CD14-positive monocyte (primary cell): Measurements from ENCODE around the gene UTP14A. TPM values are rescaled to one million over a fixed set of nuclear protein-coding genes. Genes with fewer than 3 reads are reported as not detected.

Experiments used
- DNase-seq, 3 donors: peaks; one replicate each; pipeline ENCODE4 v3.0.0-alpha.2; 2011 to 2022
- H2AFZ ChIP-seq: 2 replicates; pipeline ENCODE4 v1.6.0; 2012; ENCODE audit warnings: mild to moderate bottlenecking, low read depth, low read length, inconsistent platforms; ENCODE audit not compliant: insufficient read depth, poor library complexity, severe bottlenecking
- H3K27ac ChIP-seq, 2 donors: 1 replicate in 1 of 2; 2 replicates in 1 of 2; pipeline ENCODE4 v1.5.1; 2012 to 2013; ENCODE audit warnings: low read length in 2 of 2, control low read depth in 1 of 2, inconsistent platforms in 1 of 2, low read depth in 1 of 2, mild to moderate bottlenecking in 1 of 2
- H3K27me3 ChIP-seq, 2 donors: one replicate each; pipeline versions ENCODE4 v1.6.0 to v1.6.1; 2011 to 2013; ENCODE audit warnings: low read length in 2 of 2; ENCODE audit not compliant: control insufficient read depth in 2 of 2, insufficient read depth in 2 of 2
- H3K36me3 ChIP-seq, 2 donors: replicated peaks in 1 of 2; 1 replicate in 1 of 2; 2 replicates in 1 of 2; pipeline versions ENCODE4 v1.5.1 to v1.6.1; 2012 to 2013; ENCODE audit warnings: low read length in 2 of 2, control low read depth in 1 of 2, inconsistent platforms in 1 of 2, mild to moderate bottlenecking in 1 of 2; ENCODE audit not compliant: insufficient read depth in 2 of 2, control insufficient read depth in 1 of 2
- H3K4me1 ChIP-seq, 2 donors: 1 replicate in 1 of 2; 2 replicates in 1 of 2; pipeline versions ENCODE4 v1.5.1 to v1.6.1; 2012 to 2013; ENCODE audit warnings: low read length in 2 of 2, control low read depth in 1 of 2, inconsistent platforms in 1 of 2, mild to moderate bottlenecking in 1 of 2, moderate library complexity in 1 of 2; ENCODE audit not compliant: insufficient read depth in 2 of 2, control insufficient read depth in 1 of 2
- H3K4me2 ChIP-seq: replicated peaks from 2 replicates; pipeline ENCODE3; 2012; ENCODE audit warnings: low read length, moderate library complexity, mild to moderate bottlenecking; ENCODE audit not compliant: poor library complexity, severe bottlenecking; ENCODE audit errors: extremely low read depth
- H3K4me3 ChIP-seq, 3 experiments: fragments of 200-600 bp in 1 of 3; sonication (generic) in 1 of 3; replicated peaks in 1 of 3; 1 replicate in 2 of 3; 2 replicates in 1 of 3; pipeline ENCODE4 v1.5.1; 2011 to 2013; ENCODE audit warnings: low read length in 3 of 3, mild to moderate bottlenecking in 3 of 3, control low read depth in 2 of 3, low read depth in 2 of 3, inconsistent platforms in 1 of 3, moderate library complexity in 1 of 3
- H3K79me2 ChIP-seq: 2 replicates; pipeline ENCODE4 v1.6.0; 2012; ENCODE audit warnings: mild to moderate bottlenecking, control low read depth, inconsistent platforms, low read length, moderate library complexity; ENCODE audit not compliant: insufficient read depth
- H3K9ac ChIP-seq: 2 replicates; pipeline ENCODE4 v1.6.0; 2017; ENCODE audit warnings: low read length, mild to moderate bottlenecking; ENCODE audit not compliant: insufficient read depth, poor library complexity, severe bottlenecking
- H3K9me3 ChIP-seq, 2 donors: replicated peaks in 1 of 2; 1 replicate in 1 of 2; 2 replicates in 1 of 2; pipeline versions ENCODE4 v1.5.1 to v1.6.1; 2012 to 2013; ENCODE audit warnings: low read length in 2 of 2, control low read depth in 1 of 2; ENCODE audit not compliant: control insufficient read depth in 1 of 2, insufficient read depth in 1 of 2
- H4K20me1 ChIP-seq: 2 replicates; pipeline ENCODE4 v1.6.0; 2012; ENCODE audit warnings: mild to moderate bottlenecking, low read length, control low read depth, moderate library complexity; ENCODE audit not compliant: insufficient read depth
- H3K27ac Mint-ChIP-seq, 7 donors: one replicate each; pipeline ENCODE4 v1.8.0; 2020; ENCODE audit warnings: mild to moderate bottlenecking in 7 of 7, mixed read lengths in 7 of 7, moderate library complexity in 6 of 7, inconsistent platforms in 2 of 7
- H3K27me3 Mint-ChIP-seq, 3 donors: one replicate each; pipeline ENCODE4 v1.8.0; 2021 to 2022; ENCODE audit warnings: low read depth in 3 of 3, mild to moderate bottlenecking in 3 of 3, mixed read lengths in 3 of 3, moderate library complexity in 3 of 3, inconsistent platforms in 1 of 3
- H3K36me3 Mint-ChIP-seq, 2 donors: one replicate each; pipeline ENCODE4 v1.8.0; 2020; ENCODE audit warnings: mixed read lengths in 2 of 2, inconsistent platforms in 1 of 2, mild to moderate bottlenecking in 1 of 2
- H3K4me1 Mint-ChIP-seq: one replicate; pipeline ENCODE4 v1.8.0; 2020; ENCODE audit warnings: mild to moderate bottlenecking, mixed read lengths
- H3K4me3 Mint-ChIP-seq, 2 donors: one replicate each; pipeline ENCODE4 v1.8.0; 2020; ENCODE audit warnings: mild to moderate bottlenecking in 2 of 2, mixed read lengths in 2 of 2, moderate library complexity in 1 of 2
- H3K9me3 Mint-ChIP-seq, 7 donors: one replicate each; pipeline ENCODE4 v1.8.0; 2020 to 2022; ENCODE audit warnings: mixed read lengths in 7 of 7, mild to moderate bottlenecking in 6 of 7, moderate library complexity in 6 of 7, inconsistent platforms in 2 of 7
- CTCF ChIP-seq: fragments of 200-600 bp; IDR thresholded peaks from one replicate; pipeline ENCODE4 v1.8.0; 2022; ENCODE audit warnings: antibody characterized with exemption, mild to moderate bottlenecking
- WGBS: methylation state at CpG from one replicate; pipeline ENCODE4 v1.1.5; 2013; ENCODE audit warnings: missing lambda C conversion rate; ENCODE audit not compliant: insufficient coverage; 5-methylcytosine and 5-hydroxymethylcytosine counted together
- intact Hi-C, 2 donors: fragments of 100-400 bp; cut with micrococcal nuclease; formaldehyde crosslinking; loops; one replicate each; pipeline versions ENCODE4 v1.15.0 to v1.15.1; 2023
- polyA plus RNA-seq, 3 donors: library from polyadenylated mRNA; depleted of rRNA in 1 of 3; unstranded in 2 of 3; stranded (reverse) in 1 of 3; fragments of 300-500 nt in 2 of 3; fragments of >200 nt in 1 of 3; fragmentation: Illumina TruSeq in 2 of 3; gene quantifications; 1 replicate in 2 of 3; 2 replicates in 1 of 3; pipeline ENCODE4 v1.2.3, GENCODE V29; 2012 to 2021

Gene UTP14A
- polyA plus RNA-seq, 3 donors: 2.9 to 5.5 (median 3.8) TPM

GRCh38 chrX:129934461-129934860 lies 28.5 kb downstream of the UTP14A start:
- H3K4me2 ChIP-seq: no peak overlapping the region
- no CpG with 5 or more reads among the region's 10 CpGs for WGBS
- intact Hi-C loops: no loop called here
- no peak overlapping the region for H3K4me3 ChIP-seq
- H2AFZ ChIP-seq: no peak overlapping the region
- H3K4me1 ChIP-seq: peaks cover 4 to 10% of the 10 kb centered on the region in 2 donors
- H3K9me3 ChIP-seq: no peaks in the 10 kb centered on the region
- Mint-ChIP-seq H3K27me3 (peaks cover 16 to 26% (median 23%) of the 10 kb centered on the region in 3 donors), H3K4me3 (peak overlapping the region in 1 of 2 donors; percentile 51), H3K9me3 (peaks cover 0 to 16% (median 0%) of the 10 kb centered on the region in 7 donors), H3K36me3 (no peaks in the 10 kb centered on the region), H3K27ac (no peak overlapping the region), H3K4me1 (peaks cover 12% of the 10 kb centered on the region)
- H3K27ac ChIP-seq: no peak overlapping the region
- no peaks in the 10 kb centered on the region for H4K20me1 ChIP-seq
- peaks cover 0 to 2% of the 10 kb centered on the region in 2 donors for H3K36me3 ChIP-seq
- peaks cover 0 to 8% of the 10 kb centered on the region in 2 donors for H3K27me3 ChIP-seq
- no peak for TF ChIP-seq CTCF
- no peak for DNase-seq
- H3K79me2 ChIP-seq: no peaks in the 10 kb centered on the region
- no peak overlapping the region for H3K9ac ChIP-seq

GRCh38 chrX:129934952-129935351 lies 29.0 kb downstream of the UTP14A start:
- TF ChIP-seq CTCF: no peak
- Histone ChIP-seq H3K4me3 (no peak overlapping the region), H3K27ac (no peak overlapping the region), H2AFZ (no peak overlapping the region), H3K9me3 (no peaks in the 10 kb centered on the region), H3K9ac (no peak overlapping the region), H4K20me1 (no peaks in the 10 kb centered on the region), H3K4me1 (peaks cover 4 to 10% of the 10 kb centered on the region in 2 donors), H3K27me3 (peaks cover 0 to 8% of the 10 kb centered on the region in 2 donors), H3K36me3 (no peaks in the 10 kb centered on the region), H3K79me2 (no peaks in the 10 kb centered on the region), H3K4me2 (no peak overlapping the region)
- intact Hi-C loops: no loop called here
- 100% methylated on average over 1 of the region's 5 CpGs for WGBS
- Mint-ChIP-seq H3K9me3 (peaks cover 0 to 16% (median 0%) of the 10 kb centered on the region in 7 donors), H3K4me1 (peaks cover 12% of the 10 kb centered on the region), H3K36me3 (no peaks in the 10 kb centered on the region), H3K4me3 (no peak overlapping the region), H3K27ac (no peak overlapping the region), H3K27me3 (peaks cover 17 to 27% (median 23%) of the 10 kb centered on the region in 3 donors)
- DNase-seq: no peak
